CD4-positive, alpha-beta T cell treated with Interleukin-1 beta for 1 hour (primary cell): ENCODE measurements around the gene SNAP23.

Experiments used
- DNase-seq, 2 donors: peaks; one replicate each; pipeline ENCODE4 v3.0.0-alpha.2; 2020 to 2022

Gene SNAP23

DNA sequence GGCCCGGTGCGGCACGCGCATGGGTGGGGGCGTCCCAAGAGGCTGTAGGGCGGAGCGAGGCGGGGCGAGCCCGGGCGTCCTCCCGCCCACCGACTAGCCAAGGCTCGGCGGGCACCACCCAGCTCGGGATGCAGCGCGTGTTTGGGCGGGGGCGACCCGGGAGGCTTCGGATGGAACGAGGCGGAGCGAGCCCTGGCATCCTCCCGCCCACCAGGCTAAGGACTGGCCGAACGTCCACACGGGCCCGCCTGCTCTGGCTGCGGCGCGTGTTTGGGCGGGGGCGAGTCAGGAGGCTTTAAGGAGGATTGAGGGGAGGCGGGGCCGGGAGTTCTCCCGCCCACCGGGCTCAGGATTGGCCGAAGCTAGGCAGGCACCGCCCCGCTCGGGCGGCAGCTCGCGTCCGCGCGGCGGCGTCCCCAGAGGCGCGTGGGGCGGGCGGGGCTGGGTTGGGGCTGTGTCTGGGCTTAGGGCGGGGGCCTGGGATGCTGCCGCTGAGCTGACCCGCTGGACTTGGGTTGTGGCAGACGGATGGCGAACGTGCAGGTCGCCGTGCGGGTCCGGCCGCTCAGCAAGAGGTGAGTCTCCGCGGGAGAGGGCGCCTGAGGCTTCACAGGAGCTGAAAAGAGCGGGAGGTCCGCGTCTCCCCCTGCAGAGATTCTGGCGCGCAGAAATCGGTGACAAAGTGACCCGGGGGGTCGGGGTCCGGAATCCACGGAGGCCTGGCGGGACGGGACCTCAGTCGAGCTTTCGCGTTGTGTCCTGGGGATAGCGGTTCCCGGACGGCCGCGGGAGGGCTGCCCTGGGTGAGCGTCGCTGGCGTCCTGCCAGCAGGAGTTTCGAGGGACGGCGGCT lies 80.0 kb downstream of the SNAP23 start, which contains the start of gene STARD9:
Gene STARD9 (plus strand): TSS at position 419 of the 852 bp plus-strand sequence. CDS start 110 bp downstream, at position 529.
- peak; percentile 94 to 95 for DNase-seq

DNA sequence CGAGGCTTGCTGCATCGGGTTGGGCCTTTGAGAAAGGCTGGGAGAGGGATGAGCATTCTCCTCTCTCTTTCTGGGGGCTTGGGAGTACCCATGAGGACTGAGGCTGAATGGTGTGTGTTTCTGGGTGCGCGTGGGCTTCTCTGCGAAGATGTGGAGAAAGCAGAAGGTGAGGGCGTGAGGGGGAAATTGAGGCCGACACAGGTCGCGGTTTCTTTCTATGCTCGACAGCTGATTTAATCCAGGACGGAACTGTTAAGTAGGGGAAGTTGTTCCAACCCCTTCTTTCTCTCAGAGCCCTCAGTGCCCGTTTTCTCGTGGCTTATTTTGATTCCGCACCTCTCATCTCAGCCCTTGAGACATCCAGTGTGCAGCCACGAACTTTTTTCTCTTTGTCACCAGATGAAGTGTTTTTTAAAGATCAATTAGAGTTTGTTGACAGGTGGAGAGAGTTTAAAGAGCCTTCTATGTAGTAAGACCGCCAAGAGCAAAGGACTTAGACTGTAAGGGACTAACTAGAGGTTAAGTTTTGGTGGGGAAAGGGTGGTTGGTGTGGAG lies 80.7 kb downstream of the SNAP23 start:
- no peak for DNase-seq

DNA sequence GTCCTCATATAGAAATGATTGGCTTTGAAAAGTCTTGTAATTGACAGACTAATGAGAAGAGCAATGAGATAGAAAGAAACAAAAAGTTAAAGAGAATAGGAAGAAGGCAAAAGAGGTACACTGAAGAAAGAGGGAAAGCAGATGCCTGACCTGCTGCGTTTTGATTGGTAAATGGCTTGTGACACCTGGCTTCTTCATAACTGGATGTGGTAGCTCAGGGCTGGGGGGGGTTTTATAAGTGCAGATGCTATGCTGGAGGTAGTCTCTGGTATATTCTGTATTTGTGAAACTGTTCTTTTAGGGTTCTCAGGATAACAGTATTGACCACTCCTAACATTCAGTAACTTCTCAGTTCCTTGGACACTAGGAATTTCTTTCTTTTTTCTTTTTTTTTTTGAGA lies 81.3 kb downstream of the SNAP23 start:
- no peak for DNase-seq

- no peak for DNase-seq
These were observed 82.1 kb downstream of the SNAP23 start for GRCh38 chr15:42577514-42578031.

DNA sequence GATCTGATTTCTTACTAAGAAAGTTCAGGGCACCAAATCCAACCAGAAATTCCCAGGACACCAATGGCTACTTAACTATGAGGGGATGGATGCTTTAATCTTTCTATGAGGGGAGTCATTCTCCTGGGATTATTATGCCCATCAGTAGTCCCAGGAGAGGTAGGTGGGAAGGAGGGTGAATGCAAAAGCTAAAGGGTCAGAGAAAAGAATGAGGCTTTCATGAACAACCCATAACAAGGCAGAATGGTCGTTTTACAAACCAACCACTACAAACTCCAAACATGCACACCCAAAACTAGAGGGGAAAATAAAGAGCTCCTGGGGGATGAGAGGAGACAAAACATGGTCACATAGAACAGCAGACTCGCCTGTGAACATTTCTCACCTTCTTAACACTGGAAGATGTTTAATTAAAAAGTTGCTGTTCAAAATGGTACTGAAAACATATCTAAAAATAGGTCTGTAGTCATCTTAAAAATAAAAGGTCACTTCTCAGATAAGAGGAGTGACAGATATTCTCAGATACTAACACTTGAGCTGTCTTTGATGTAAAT lies 83.6 kb downstream of the SNAP23 start:
- no peak for DNase-seq

- peak; percentile 76 to 78 for DNase-seq
These were observed 85.9 kb downstream of the SNAP23 start for GRCh38 chr15:42581272-42581730.
